ENCODE results near the gene IL23A. TPM values are rescaled to one million over a fixed set of nuclear protein-coding genes. Genes with fewer than 3 reads are reported as not detected.

Gene IL23A
- not detected for total RNA-seq

DNA sequence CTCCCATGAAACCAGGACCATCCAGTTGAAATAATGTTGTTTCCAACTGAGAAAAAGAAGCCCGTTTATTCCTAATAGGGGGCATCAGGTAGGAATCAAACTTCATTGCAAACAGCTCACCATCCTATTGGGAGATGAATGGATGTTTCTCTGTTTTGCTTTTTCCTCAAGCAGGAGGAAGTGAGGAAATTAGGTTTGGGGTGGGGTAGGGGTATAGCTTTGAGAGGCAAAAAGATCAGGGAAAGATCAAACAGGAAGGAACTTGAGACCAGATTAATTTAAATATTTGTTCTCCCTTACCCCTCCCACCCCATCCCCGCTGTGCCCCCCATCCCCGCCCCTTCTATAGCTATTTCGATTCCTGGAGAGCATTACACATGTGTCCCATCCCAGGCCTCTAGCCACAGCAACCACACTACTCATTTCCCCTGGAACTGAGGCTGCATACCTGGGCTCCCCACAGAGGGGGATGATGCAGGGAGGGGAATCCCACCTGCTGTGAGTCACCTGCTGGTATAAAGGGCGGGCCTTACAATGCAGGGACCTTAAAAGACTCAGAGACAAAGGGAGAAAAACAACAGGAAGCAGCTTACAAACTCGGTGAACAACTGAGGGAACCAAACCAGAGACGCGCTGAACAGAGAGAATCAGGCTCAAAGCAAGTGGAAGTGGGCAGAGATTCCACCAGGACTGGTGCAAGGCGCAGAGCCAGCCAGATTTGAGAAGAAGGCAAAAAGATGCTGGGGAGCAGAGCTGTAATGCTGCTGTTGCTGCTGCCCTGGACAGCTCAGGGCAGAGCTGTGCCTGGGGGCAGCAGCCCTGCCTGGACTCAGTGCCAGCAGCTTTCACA is at the start of gene IL23A:
Gene IL23A (plus strand): TSS at position 577 of the 850 bp plus-strand sequence. CDS start 161 bp downstream, at position 738.
- intact Hi-C loops (cut with DNase I): no loop called here
- Histone ChIP-seq H3K4me1 (peaks cover under 1% of the 10 kb centered on the region), H3K27me3 (no peaks in the 10 kb centered on the region), H3K4me3 (no peak within 1 kb of the TSS), H3K27ac (peak within 1 kb of the TSS in 1 of 4 donors; percentile 50), H3K9me3 (no peaks in the 10 kb centered on the region), H3K36me3 (replicated peaks in 1 of 2; ENCODE audit: insufficient read depth in 1 of 2, low read depth in 2 of 2) (peaks cover 6 to 7% of the 10 kb centered on the region in 2 donors)
- TF ChIP-seq POLR2A (IDR thresholded peaks at IDR 0.05): peak in 1 of 3 donors; percentile 11
- no peak for TF ChIP-seq CTCF (IDR thresholded peaks at IDR 0.05)
- DNase-seq: peak in 1 of 4 donors; percentile 18
- no peak for ATAC-seq
- WGBS, 2 donors: 43 to 49% methylated on average over 9 of the region's 9 CpGs

- DNase-seq (no peak), ATAC-seq (no peak)
- intact Hi-C loops (cut with DNase I): no loop called here
- no peaks in the 10 kb centered on the region for H3K9me3 ChIP-seq
- TF ChIP-seq CTCF (IDR thresholded peaks at IDR 0.05) (no peak), POLR2A (IDR thresholded peaks at IDR 0.05) (no peak)
- no peak overlapping the region for H3K4me3 ChIP-seq
- WGBS, 2 donors: 76 to 85% methylated on average over 5 of the region's 5 CpGs
- H3K4me1 ChIP-seq: peaks cover 27% of the 10 kb centered on the region
- no peak overlapping the region for H3K27ac ChIP-seq
- H3K27me3 ChIP-seq: no peaks in the 10 kb centered on the region
- H3K36me3 ChIP-seq (replicated peaks in 1 of 2; ENCODE audit: insufficient read depth in 1 of 2, low read depth in 2 of 2): no peaks in the 10 kb centered on the region
These were observed 44.9 kb upstream of the IL23A start for GRCh38 chr12:56293795-56294194.

DNA sequence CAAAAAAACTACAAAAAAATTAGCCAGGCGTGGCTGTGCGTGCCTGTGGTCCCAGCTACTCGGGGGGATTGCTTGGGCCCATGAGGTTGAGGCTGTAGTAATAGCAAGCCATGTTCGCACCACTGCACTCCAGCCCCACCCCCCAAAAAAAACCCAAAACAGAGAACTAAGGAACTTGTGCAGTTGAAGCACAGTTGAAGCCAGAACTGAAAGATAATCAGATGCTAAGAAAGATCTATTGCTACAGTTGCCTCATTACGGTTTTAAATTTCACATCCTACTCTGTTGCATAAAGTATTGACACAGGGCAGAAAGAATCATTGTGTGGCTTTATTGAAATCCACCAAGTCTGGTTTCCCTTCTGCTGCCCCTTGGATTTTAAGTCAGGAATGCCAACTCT is 42.4 kb upstream of the IL23A start:
- 68 to 78% methylated on average over 5 of the region's 5 CpGs for WGBS, 2 donors
- DNase-seq: no peak
- ATAC-seq: no peak
- Histone ChIP-seq H3K27me3 (no peaks in the 10 kb centered on the region), H3K9me3 (no peaks in the 10 kb centered on the region), H3K36me3 (replicated peaks in 1 of 2; ENCODE audit: insufficient read depth in 1 of 2, low read depth in 2 of 2) (no peaks in the 10 kb centered on the region), H3K4me3 (no peak overlapping the region), H3K4me1 (peaks cover 41% of the 10 kb centered on the region), H3K27ac (no peak overlapping the region)
- intact Hi-C loops (cut with DNase I): no loop called here
- no peak for TF ChIP-seq POLR2A (IDR thresholded peaks at IDR 0.05)
- TF ChIP-seq CTCF (IDR thresholded peaks at IDR 0.05): no peak

DNA sequence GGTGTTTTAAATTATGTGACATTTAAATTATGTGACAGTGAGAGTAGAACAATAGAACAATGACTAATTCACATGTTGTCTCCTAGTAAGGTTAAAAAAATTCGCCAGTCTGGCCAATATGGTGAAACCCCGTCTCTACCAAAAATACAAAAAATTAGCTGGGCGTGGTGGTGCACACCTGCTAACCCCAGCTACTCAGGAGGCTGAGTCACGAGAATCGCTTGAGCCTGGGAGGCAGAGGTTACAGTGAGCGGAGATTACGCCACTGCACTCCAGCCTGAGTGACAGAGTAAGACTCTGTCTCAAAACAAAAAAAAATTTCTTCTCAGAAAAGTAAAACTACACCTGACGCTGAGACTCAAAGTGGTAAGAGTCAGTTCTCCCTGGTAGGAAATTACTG is 41.3 kb upstream of the IL23A start:
- intact Hi-C loops (cut with DNase I): no loop called here
- DNase-seq (no peak), ATAC-seq (no peak)
- no peaks in the 10 kb centered on the region for H3K27me3 ChIP-seq
- no peaks in the 10 kb centered on the region for H3K9me3 ChIP-seq
- H3K36me3 ChIP-seq (replicated peaks in 1 of 2; ENCODE audit: insufficient read depth in 1 of 2, low read depth in 2 of 2): no peaks in the 10 kb centered on the region
- peaks cover 43% of the 10 kb centered on the region for H3K4me1 ChIP-seq
- H3K4me3 ChIP-seq: no peak overlapping the region
- TF ChIP-seq CTCF (IDR thresholded peaks at IDR 0.05): no peak
- no peak for TF ChIP-seq POLR2A (IDR thresholded peaks at IDR 0.05)
- 92 to 93% methylated on average over 8 of the region's 8 CpGs for WGBS, 2 donors
- no peak overlapping the region for H3K27ac ChIP-seq

DNA sequence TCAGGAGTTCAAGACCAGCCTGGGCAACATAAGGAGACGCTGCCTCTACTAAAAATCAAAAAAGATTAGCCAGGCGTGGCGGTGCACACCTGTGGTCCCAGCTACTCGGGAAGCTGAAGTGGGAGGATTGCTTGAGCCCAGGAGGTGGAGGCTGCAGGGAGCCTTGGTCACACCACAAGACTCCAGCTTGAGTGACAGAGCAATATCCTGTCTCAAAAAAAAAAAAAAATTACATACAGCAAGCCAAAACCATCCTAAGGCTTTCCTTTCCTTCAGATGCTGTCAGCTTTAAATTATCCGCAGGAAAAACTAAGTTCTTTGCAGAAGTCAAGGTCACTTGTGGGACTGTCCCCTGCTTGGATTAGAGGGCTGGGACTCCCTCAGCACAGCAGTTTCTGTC is 39.9 kb upstream of the IL23A start:
- H3K4me3 ChIP-seq: no peak overlapping the region
- TF ChIP-seq CTCF (IDR thresholded peaks at IDR 0.05) (no peak), POLR2A (IDR thresholded peaks at IDR 0.05) (no peak)
- intact Hi-C loops (cut with DNase I): no loop called here
- 57 to 61% methylated on average over 5 of the region's 5 CpGs for WGBS, 2 donors
- peaks cover 41% of the 10 kb centered on the region for H3K4me1 ChIP-seq
- no peak for DNase-seq
- no peaks in the 10 kb centered on the region for H3K27me3 ChIP-seq
- no peaks in the 10 kb centered on the region for H3K9me3 ChIP-seq
- no peak for ATAC-seq
- H3K27ac ChIP-seq: peak overlapping the region; percentile 83 to 97 (median 94)
- H3K36me3 ChIP-seq (replicated peaks in 1 of 2; ENCODE audit: insufficient read depth in 1 of 2, low read depth in 2 of 2): no peaks in the 10 kb centered on the region

Measured in body of pancreas (tissue), 4 donors.